OCI-LY3 (cell line): ENCODE results near the gene TPGS2.

ENCODE experiments used
- EZH2phosphoT487 ChIP-seq: fragments of 200-600 bp; shearing (Covaris generic); IDR thresholded peaks from 2 replicates; pipeline ENCODE4 v1.6.1; 2018; ENCODE audit warnings: antibody characterized with exemption, mixed run types, low read depth
- TF ChIP-seq, protein P1 (sequence below): fragments of 200-600, 300-600 bp; sonication (generic); IDR thresholded peaks from 2 replicates; pipeline ENCODE4 v1.5.1; 2014; ENCODE audit warnings: antibody characterized with exemption, low read length, low read depth

DNA sequence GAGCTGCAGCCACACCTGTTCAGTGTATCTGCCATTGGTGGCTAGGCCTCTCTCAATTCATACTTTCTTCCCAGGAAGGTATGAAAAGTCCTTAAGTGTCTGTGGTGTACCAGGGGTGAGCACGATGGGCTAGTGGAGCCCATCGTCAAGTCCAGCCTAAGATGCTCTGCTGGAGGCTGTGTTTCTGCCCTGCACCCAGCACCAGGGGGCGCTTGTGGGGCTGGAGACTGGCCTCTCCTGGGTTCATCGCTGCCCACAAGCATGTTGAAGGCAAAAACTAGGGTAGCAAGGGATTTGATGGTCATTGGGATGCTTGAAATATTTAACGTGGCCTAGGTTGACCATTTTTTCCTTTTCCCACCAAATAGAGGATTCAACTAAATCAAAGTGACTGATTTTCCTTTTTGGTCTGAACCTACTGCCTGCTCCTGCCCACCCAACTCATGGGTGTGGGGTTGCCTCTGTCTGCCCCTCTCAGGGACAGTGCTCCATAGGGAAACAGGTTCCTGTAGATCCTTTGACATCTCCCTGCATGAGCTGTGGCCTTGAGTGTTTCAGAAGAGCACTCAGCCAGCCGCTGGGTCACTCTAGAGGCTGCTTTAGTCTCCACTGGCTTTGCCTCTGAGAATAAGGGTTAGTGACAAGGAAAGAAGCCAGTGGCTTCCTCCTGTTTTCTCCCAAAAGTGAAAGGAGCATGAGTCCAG, 59.0 kb downstream of the TPGS2 start:
- TF ChIP-seq, protein P1, sequence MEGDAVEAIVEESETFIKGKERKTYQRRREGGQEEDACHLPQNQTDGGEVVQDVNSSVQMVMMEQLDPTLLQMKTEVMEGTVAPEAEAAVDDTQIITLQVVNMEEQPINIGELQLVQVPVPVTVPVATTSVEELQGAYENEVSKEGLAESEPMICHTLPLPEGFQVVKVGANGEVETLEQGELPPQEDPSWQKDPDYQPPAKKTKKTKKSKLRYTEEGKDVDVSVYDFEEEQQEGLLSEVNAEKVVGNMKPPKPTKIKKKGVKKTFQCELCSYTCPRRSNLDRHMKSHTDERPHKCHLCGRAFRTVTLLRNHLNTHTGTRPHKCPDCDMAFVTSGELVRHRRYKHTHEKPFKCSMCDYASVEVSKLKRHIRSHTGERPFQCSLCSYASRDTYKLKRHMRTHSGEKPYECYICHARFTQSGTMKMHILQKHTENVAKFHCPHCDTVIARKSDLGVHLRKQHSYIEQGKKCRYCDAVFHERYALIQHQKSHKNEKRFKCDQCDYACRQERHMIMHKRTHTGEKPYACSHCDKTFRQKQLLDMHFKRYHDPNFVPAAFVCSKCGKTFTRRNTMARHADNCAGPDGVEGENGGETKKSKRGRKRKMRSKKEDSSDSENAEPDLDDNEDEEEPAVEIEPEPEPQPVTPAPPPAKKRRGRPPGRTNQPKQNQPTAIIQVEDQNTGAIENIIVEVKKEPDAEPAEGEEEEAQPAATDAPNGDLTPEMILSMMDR: peak; percentile 47
- TF ChIP-seq EZH2phosphoT487: no peak
